GDM1 (cell line): ENCODE data around the gene LYRM9.
"Not testable (repeated sequence)": the region's sequence is repeated elsewhere in the genome, so short reads cannot be mapped to it uniquely, and the experiment has no call there.

Experiments
- DNase-seq: peaks from one replicate; lab custom pipeline; 2025; lab: John Stamatoyannopoulos, UW

The LYRM9 gene

DNA sequence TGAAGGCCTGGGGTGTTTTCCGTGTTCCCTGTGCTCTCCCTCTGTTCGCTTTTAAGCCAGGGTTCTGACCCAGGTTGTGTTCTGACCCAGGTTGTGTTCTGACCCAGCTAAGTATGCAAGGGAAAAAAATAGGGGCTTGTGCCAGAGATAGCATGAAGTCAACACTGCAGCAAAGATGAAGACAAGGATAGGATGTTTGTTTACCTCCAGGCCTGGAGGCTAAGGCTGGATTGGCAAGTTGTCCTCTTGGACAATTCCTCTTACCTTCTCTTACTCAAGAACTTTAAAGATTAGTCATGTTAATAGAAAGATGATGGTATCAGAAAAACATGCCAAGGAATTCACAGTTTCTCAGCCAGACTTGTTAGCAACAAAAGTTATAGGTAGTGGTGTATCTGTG is 19.4 kb downstream of the LYRM9 start:
- DNase-seq: no peak

DNA sequence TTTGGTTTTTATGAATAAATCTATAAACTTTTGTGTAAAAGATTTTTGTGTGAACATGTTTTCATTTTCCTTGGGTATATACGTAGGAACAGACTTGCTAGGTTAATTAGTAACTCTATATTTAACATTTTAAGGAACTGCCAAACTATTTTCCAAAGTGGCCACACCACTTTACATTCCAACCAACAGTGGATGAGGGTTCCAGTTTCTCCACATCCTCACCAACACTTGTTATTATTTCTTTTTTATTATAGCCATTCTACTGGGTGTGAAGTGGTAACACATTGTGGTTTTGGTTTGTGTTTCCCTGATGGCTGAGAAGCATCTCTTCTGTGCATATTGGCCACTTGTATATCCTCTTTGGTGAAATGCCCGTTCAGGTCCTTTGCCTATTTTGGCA is 20.0 kb downstream of the LYRM9 start:
- no peak for DNase-seq

- no peak for DNase-seq
Observed at GRCh38 chr17:27872776-27873175, 20.4 kb downstream of the LYRM9 start.

DNA sequence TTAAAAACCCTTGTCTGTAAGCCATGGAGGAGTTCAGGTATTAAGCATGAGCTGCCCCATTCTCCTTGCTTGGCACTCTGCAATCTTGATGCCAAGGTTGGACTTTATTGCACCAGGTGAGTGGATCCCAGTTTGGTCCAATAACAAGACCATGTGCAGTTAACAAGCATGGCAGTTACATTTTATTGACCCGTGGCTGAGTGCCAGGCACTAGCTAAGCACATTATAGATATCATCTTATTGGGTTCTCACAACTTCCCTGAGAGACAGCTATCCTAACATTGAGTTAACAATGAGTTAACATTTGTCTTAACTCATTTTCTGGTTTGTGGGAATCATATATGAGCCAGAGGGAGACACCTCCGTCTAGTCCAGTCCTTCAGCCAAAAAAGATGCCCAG is 21.8 kb downstream of the LYRM9 start:
- DNase-seq: no peak

DNA sequence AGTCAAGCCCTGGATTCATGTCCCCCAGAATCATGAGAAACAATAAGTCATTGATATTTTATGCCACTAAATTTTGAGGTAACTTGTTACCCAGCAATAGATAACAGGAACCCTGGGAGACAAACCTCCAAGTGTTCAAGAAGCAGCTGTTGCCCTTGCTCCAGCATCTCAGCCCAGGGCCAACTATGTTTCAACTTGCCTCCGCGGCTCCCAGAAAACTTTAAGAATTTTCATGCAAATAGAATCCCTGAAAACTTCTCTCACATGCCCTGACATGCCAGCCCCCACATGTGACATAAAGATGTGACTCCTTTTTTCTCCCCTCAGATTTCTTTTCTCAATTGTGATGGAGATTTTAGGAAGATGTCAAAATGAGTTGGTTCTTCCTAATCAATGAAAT is 22.8 kb downstream of the LYRM9 start:
- DNase-seq: no peak

GRCh38 chr17:27868565-27868964 is 24.6 kb downstream of the LYRM9 start:
- peak; percentile 15 for DNase-seq

DNA sequence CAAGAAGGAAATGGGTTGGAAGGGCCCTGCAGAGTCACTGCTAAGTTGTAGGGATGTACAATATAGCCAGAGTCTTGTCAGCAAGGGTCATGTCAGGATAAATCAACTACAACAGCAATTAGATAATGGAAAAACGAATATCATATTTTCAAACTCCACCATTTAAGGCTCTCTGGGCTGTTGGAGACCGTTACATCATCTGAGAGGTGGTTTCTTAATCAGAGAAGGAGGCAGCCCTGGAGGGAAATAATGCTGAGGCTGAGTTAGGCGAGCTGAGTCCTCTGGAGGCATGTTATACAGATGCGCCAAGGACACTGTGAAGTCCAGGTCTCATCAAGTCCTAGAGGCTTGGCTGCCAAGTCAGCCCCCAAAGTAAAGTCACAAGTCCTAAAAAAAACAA is 30.3 kb downstream of the LYRM9 start:
- no peak for DNase-seq

DNA sequence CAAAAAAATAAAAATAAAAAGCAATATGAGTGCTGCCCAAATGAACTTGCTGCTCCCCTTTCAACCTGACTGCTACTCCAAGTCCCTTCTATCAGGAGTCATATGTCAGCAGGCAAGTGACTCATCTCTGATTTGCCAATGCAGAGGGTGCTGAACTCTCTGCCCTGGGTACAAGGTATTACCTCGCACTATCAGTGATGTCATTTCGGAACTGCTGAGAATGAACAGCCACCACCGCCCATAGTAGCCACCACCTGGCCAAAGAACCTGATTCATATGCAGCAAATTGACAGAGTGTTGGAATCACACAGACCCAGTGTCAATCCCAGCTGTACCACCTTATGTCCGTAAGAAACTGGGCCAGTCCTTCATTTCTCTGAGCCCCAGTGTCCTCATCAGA is 31.2 kb downstream of the LYRM9 start:
- DNase-seq: no peak

DNA sequence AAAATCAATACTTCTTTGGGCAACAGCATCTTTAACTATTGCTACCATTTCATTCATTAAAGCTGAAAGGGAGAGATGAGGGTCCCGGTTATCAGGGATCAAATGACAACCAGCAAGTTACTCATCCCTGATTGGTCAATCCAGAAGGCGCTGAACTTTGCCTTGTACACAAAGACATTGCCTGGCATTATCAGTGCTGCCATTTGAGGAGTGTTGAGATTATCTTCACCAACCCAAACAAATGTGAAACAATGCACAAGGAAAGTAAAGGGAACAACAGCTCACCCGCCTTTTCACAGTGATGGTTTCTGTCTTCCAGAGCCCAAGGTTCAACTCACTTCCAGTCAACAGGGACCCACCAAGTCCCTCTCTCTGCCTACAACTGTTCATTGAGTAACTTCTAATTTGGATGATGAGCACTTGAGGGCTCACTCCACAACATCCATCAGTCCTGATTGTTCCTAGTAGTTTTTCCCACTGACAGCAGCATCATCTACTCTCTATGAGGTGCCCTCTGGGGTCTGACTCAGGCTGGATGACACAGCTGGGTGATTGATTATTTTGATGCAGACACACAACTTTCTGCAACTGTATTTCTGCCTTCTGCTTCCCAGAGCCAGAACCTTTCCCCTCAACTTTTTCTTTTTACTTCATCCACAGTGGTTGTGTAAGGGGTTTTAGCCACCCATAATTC is 32.0 kb downstream of the LYRM9 start:
- DNase-seq: no peak

DNA sequence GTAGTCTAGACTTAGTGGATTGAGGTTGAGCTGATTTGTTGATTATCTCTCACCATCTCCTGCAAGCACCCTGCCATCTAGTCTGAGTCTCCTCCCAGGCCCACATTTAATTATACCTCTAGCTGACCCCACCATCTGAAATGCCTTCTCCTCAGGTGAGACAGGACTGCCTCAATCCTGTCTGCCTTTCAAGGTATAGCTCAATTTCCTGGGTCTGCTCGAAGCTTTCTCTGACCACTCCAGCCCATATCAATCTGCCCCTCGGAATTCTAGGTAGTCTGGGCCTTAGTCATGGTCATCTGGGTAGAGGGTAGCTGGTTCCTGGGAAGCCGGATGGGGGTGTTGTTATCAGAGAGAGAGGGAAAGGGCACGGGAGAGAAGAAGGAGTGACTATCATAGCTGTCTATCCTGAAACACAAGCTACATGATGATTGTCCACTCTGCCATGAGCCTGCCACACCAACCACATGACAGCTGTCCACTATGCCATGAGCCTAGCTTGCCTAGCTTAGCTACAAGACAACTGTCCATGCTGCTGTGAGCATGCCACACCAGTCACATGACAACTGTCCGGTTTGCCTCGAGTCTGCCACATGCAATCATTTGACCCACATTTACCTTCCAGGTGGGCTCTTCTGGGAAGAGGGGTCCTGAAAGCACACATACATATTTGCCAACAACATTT is 34.4 kb downstream of the LYRM9 start:
- no peak for DNase-seq

- no peak for DNase-seq
Observed at GRCh38 chr17:27856676-27857432, 36.3 kb downstream of the LYRM9 start.

- DNase-seq: no peak
Observed at GRCh38 chr17:27855454-27855853, 37.7 kb downstream of the LYRM9 start.

DNA sequence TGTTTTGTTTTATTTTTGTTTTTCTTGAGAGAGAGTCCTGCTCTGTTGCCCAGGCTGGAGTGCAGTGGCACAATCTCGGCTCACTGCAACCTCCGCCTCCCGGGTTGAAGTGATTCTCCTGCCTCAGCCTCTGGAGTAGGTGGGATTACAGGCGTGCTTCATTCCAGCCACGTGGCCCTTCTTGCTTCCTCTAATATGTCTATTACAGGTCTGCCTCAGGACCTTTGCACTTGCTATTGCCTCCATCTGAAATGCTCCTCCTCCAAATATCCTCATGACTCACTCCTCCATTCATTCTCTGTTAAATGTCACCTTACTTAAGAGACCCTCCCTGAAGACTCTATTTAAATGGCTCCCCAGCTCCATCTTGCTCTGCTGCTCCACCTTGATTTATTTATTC is 39.0 kb downstream of the LYRM9 start:
- no peak for DNase-seq

- no peak for DNase-seq
Observed at GRCh38 chr17:27853091-27853490, 40.1 kb downstream of the LYRM9 start.

DNA sequence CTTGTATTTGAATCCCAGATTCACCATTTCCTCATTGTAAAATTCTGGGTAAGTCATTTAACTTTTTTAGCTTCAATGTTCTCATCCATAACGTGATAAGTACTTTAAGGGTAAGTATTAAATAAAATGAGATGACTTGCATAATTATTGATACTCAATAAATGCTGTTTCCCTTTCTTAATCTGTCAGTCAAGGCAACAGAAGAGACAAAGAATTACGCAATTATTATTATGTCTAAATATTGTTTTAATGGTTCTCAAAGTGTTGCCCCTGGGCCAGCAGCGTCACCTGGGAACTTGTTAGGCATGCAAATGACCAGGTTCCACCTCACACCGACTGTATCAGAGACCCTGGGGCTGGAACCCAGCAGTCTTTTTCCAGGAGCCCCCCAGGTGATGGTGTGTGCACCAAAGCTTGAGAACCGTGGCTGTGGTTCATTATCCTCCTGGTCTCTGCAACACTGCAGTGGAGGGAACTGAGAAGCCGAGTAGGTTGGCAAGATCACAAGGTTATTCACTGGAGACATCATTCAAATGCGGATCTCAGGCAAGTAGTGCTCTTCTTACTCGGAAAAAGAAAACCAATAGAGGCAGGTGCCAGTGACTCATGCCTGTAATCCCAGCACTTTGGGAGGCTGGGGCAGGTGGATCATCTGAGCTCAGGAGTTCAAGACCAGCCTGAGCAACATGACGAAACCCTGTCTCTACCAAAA is 43.5 kb downstream of the LYRM9 start:
- no peak for DNase-seq

DNA sequence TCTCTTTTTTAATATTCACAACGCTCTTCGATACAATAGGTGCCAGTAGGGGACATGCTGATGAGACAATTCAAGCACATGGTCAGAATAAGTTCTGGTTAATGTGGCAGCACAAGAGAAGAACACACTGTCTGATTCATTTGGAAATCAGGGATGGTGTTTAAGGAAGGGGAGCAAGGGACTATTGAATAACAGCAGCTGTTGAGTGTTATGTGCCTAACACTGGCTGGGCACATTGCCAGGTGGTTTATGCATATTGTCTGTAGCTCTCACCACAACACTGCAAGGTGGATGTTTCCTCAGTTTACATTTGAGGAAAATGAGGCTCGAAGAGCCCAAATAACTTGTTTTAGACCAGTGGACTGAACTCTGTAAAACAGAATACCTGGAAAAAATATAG is 44.2 kb downstream of the LYRM9 start:
- no peak for DNase-seq

GRCh38 chr17:27846808-27847307 is 46.3 kb downstream of the LYRM9 start:
- not testable (repeated sequence) for DNase-seq

GRCh38 chr17:27846042-27846655 is 47.0 kb downstream of the LYRM9 start:
- DNase-seq: peak; percentile 92

GRCh38 chr17:27845264-27846041 is 47.7 kb downstream of the LYRM9 start:
- DNase-seq: no peak

DNA sequence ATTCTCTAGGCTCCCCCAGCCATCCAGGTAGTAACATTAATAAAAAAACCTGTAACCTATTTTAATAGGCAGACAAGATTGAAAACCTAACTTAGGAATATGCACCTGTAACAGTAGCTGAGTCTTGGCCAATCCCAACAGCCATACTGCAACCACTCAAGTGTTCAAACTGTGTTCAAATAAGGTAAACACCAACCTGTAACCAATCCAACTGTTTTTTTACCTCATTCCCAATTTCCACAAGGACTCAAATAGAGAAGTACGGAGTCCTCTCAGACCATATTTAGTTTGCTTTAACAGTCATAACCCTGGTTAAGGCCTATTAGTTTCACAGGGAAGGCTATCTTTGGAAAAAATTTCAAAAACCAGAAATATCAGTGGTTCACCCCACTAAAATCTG is 52.5 kb downstream of the LYRM9 start:
- no peak for DNase-seq

- not testable (repeated sequence) for DNase-seq
Observed at GRCh38 chr17:27840406-27840678, 52.8 kb downstream of the LYRM9 start.
